ENCODE measurements around the gene EFNB2. TPM values are rescaled to one million over a fixed set of nuclear protein-coding genes. Genes with fewer than 3 reads are reported as not detected.

The EFNB2 gene
- total and polyA plus RNA-seq, 2 of the 8 experiments (the other 6 are each of a cell fraction or from before 2014, with no cell fraction given) = 8.2 to 12.0 TPM

- TF ChIP-seq CTCF (IDR thresholded peaks at IDR 0.05; ENCODE audit: control extremely low read depth in 1 of 3, insufficient read depth in 1 of 3, low read depth in 1 of 3, low read length in 3 of 3) (no peak), TAF1 (IDR thresholded peaks at IDR 0.05; ENCODE audit: low read depth, low read length) (no peak), POU5F1 (IDR thresholded peaks at IDR 0.05; ENCODE audit: low read depth, low read length) (no peak)
Measured at GRCh38 chr13:106529415-106530170, 5.9 kb downstream of the EFNB2 start (continued).

Measured in H1 (cell line).